Calu3 (cell line): ENCODE measurements around the gene LRRC2. TPM values are rescaled to one million over a fixed set of nuclear protein-coding genes. Genes with fewer than 3 reads are reported as not detected.

ENCODE experiments used
- Bru-seq: library from RNA; stranded (reverse); fragments of 400-500 nt; gene quantifications from one replicate; lab custom pipeline; 2021; lab: Mats Ljungman, UMichigan
- BruChase-seq, 2 experiments: library from RNA; stranded (reverse); fragments of 400-500 nt; gene quantifications; one replicate each; lab custom pipeline; 2021; lab: Mats Ljungman, UMichigan
- BruUV-seq: library from RNA; stranded (reverse); fragments of 400-500 nt; replicated peaks from 2 replicates; lab custom pipeline; 2021; lab: Mats Ljungman, UMichigan
- CTCF ChIA-PET: fragments of 300-600 bp; sonication (Branson Sonifier 250); formaldehyde crosslinking; loops from one replicate; lab custom pipeline; 2022; ENCODE audit warnings: antibody characterized with exemption; lab: Charles Lee
- DNase-seq: peaks from one replicate; pipeline ENCODE4 v3.0.0; 2022
- H3K27ac Mint-ChIP-seq: one replicate; pipeline ENCODE4 v1.8.0; 2022; ENCODE audit warnings: mixed read lengths; ENCODE audit not compliant: unreplicated experiment
- H3K27me3 Mint-ChIP-seq: one replicate; pipeline ENCODE4 v1.8.0; 2022; ENCODE audit warnings: mixed read lengths; ENCODE audit not compliant: unreplicated experiment
- H3K36me3 Mint-ChIP-seq: one replicate; pipeline ENCODE4 v1.8.0; 2022; ENCODE audit warnings: mild to moderate bottlenecking, moderate library complexity, mixed read lengths; ENCODE audit not compliant: insufficient read depth, unreplicated experiment
- H3K4me1 Mint-ChIP-seq: one replicate; pipeline ENCODE4 v1.8.0; 2022; ENCODE audit warnings: mild to moderate bottlenecking, low read depth, mixed read lengths; ENCODE audit not compliant: unreplicated experiment
- H3K4me3 Mint-ChIP-seq: one replicate; pipeline ENCODE4 v1.8.0; 2022; ENCODE audit warnings: mild to moderate bottlenecking, low read depth, moderate library complexity, mixed read lengths; ENCODE audit not compliant: unreplicated experiment
- H3K9me3 Mint-ChIP-seq: one replicate; pipeline ENCODE4 v1.8.0; 2022; ENCODE audit warnings: low read depth, mixed read lengths; ENCODE audit not compliant: unreplicated experiment
- CTCF ChIP-seq: fragments of 200-600 bp; IDR thresholded peaks from one replicate; pipeline ENCODE4 v1.8.0; 2022; ENCODE audit warnings: antibody characterized with exemption; ENCODE audit not compliant: unreplicated experiment
- intact Hi-C: fragments of 100-400 bp; cut with micrococcal nuclease; formaldehyde crosslinking; loops from one replicate; pipeline ENCODE4 v1.10.0; 2022; ENCODE audit not compliant: unreplicated experiment
- long read RNA-seq: library from polyadenylated mRNA; stranded (forward); transcript quantifications from one replicate; pipeline ENCODE4 v2.0.0, GENCODE V29; 2022
- total RNA-seq: library from RNA; stranded (reverse); gene quantifications from 2 replicates; pipeline ENCODE4 v1.2.3, GENCODE V29; 2022

The LRRC2 gene
- not detected in 2 replicates for total RNA-seq
- percentile 7 among the genes with signal in this experiment for Bru-seq, nascent RNA
- BruChase-seq, experiment 1, labeled RNA remaining after a 6-hour chase, result percentile 1 among the genes with signal in this experiment
- BruChase-seq, experiment 2, labeled RNA remaining after a 2-hour chase, result percentile 2 among the genes with signal in this experiment
- long read RNA-seq, result 0 reads

GRCh38 chr3:46566040-46566641 lies at the start of gene LRRC2:
Gene LRRC2 (minus strand): TSS chr3:46566302. CDS start chr3:46551591, 14,711 bp downstream.
- TF ChIP-seq CTCF, result no peak
- CTCF ChIA-PET, result no interaction called here
- BruUV-seq, result no TSS peak
- Mint-ChIP-seq H3K9me3 (no peaks in the 10 kb centered on the region), H3K27ac (no peak within 1 kb of the TSS), H3K4me1 (no peaks in the 10 kb centered on the region), H3K4me3 (peak within 1 kb of the TSS; percentile 67), H3K27me3 (peaks cover 38% of the 10 kb centered on the region), H3K36me3 (no peaks in the 10 kb centered on the region)
- intact Hi-C loops, result no loop called here
- DNase-seq, result no peak

GRCh38 chr3:46615050-46615775 lies 49.1 kb upstream of the LRRC2 start:
- H3K36me3 Mint-ChIP-seq, result no peaks in the 10 kb centered on the region

DNA sequence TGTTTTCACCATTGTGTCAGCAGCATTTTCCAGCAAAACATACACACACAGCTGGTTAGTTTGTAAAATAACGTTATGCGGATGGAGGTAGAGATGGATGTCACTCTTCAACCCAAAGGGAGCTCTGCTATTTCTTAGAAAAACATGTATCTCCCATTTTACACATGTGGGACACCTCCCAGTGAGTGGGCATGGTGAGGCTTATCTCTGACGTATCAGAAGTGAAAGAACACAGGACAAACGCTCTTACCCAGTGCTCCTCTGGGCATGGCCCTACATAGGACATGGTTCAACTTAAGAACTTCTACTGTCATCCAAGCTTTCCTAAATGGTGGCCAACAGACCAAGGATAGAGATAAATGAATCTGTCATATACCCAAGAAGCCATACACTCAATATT lies 48.3 kb upstream of the LRRC2 start:
- CTCF ChIA-PET, result no interaction called here
- H3K4me3 Mint-ChIP-seq, result no peak overlapping the region
- no peaks in the 10 kb centered on the region for H3K4me1 Mint-ChIP-seq
- TF ChIP-seq CTCF, result no peak
- no peak overlapping the region for H3K27ac Mint-ChIP-seq
- DNase-seq, result no peak
- H3K36me3 Mint-ChIP-seq, result no peaks in the 10 kb centered on the region
- BruUV-seq, result no TSS peak
- peaks cover 61% of the 10 kb centered on the region for H3K27me3 Mint-ChIP-seq
- H3K9me3 Mint-ChIP-seq, result no peaks in the 10 kb centered on the region
- intact Hi-C loops, result no loop called here

More at GRCh38 chr3:46615050-46615775, 49.1 kb upstream of the LRRC2 start:
- Mint-ChIP-seq H3K27me3 (peaks cover 69% of the 10 kb centered on the region), H3K4me1 (peaks cover 6% of the 10 kb centered on the region), H3K4me3 (no peak overlapping the region), H3K9me3 (no peaks in the 10 kb centered on the region), H3K27ac (no peak overlapping the region)
- intact Hi-C loops, result no loop called here
- no TSS peak for BruUV-seq
- no peak for DNase-seq
- CTCF ChIA-PET, result no interaction called here
- no peak for TF ChIP-seq CTCF

DNA sequence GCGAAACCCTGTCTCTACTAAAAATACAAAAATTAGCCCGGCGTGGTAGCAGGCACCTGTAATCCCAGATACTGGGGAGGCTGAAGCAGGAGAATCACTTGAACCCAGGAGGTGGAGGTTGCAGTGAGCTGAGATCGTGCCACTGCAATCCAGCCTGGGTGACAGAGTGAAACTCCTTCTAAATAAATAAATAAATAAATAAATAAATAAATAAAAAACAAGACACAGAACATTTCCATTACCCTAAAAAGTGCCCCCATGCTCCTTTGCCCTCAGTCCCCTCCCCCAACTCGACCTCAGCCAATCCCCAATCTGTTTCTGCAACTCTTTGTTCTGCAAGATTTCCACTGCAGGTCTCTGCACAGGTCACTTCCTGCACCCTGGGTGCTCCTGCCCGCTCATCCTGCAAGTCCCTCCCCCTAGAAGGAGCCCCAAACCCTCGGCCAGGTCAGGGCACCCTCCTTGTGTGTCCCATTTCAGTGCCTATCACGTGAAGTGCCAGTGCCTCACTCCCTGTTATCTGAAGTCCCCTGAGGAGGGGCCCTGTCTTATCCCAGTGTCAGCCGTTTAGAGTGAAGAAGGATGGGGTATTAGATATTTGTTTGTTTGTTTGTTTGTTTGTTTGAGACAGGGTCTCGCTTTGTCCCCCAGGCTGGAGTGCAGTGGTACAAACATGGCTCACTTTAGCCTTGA lies 47.4 kb upstream of the LRRC2 start:
- Mint-ChIP-seq H3K4me3 (no peak overlapping the region), H3K36me3 (no peaks in the 10 kb centered on the region), H3K4me1 (no peaks in the 10 kb centered on the region), H3K27me3 (peaks cover 52% of the 10 kb centered on the region), H3K9me3 (no peaks in the 10 kb centered on the region), H3K27ac (no peak overlapping the region)
- no TSS peak for BruUV-seq
- TF ChIP-seq CTCF, result no peak
- intact Hi-C loops, result no loop called here
- DNase-seq, result no peak
- CTCF ChIA-PET, result no interaction called here
